ENCODE data around the gene FCRL5. TPM values are rescaled to one million over a fixed set of nuclear protein-coding genes. Genes with fewer than 3 reads are reported as not detected.
"Not testable (repeated sequence)": the region's sequence is repeated elsewhere in the genome, so short reads cannot be mapped to it uniquely, and the experiment has no call there.

Gene FCRL5
- total RNA-seq, 1 donor from 2014 or later: not detected

DNA sequence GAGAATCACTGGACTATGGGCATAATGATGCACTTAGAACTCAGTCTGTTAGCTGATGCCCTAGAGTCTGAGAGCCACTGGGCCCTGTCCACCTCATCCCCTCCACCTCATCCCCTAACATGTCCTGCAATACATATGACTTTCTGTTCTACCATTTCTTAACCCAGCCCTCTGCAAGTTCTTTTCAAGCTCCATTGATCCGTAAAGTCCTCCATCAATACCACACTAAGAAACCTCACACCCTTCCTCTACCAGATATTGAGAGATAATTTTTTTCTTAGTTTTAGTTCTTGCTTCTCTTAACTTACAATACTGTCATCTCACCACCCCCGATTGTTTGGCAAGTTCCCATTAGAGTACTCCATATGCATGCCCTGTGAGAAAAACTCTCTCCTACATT lies 23.4 kb upstream of the FCRL5 start:
- Histone ChIP-seq H3K9me3 (no peaks in the 10 kb centered on the region), H3K4me1 (no peaks in the 10 kb centered on the region), H3K4me3 (no peak overlapping the region), H3K27ac (no peak overlapping the region), H3K27me3 (no peaks in the 10 kb centered on the region), H3K36me3 (no peaks in the 10 kb centered on the region)
- no peak for DNase-seq (ENCODE audit: low spot score in 2 of 2)
- intact Hi-C loops (cut with DNase I): no loop called here
- TF ChIP-seq, protein P1, sequence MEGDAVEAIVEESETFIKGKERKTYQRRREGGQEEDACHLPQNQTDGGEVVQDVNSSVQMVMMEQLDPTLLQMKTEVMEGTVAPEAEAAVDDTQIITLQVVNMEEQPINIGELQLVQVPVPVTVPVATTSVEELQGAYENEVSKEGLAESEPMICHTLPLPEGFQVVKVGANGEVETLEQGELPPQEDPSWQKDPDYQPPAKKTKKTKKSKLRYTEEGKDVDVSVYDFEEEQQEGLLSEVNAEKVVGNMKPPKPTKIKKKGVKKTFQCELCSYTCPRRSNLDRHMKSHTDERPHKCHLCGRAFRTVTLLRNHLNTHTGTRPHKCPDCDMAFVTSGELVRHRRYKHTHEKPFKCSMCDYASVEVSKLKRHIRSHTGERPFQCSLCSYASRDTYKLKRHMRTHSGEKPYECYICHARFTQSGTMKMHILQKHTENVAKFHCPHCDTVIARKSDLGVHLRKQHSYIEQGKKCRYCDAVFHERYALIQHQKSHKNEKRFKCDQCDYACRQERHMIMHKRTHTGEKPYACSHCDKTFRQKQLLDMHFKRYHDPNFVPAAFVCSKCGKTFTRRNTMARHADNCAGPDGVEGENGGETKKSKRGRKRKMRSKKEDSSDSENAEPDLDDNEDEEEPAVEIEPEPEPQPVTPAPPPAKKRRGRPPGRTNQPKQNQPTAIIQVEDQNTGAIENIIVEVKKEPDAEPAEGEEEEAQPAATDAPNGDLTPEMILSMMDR (IDR thresholded peaks at IDR 0.05): no peak

DNA sequence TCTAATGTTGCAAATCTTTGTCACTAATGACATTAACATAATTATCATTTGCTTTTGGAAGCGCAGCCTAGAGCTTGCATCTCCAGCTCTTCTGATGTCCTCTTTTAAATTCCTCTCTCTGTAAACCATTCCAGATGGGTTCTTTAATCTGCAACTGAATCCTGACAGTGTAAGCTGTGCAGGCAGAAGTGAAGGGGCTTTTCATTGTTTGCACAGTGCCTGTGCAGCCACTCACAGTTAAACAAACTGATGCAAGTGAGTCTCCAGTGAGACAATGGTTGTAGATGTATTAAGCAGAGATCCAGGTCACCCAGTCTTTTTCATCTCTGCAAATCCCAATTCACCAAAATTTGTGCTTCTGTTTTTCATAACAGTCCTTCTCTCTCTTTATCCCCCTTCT lies 22.5 kb upstream of the FCRL5 start:
- Histone ChIP-seq H3K27me3 (no peaks in the 10 kb centered on the region), H3K27ac (no peak overlapping the region), H3K9me3 (no peaks in the 10 kb centered on the region), H3K4me1 (no peaks in the 10 kb centered on the region), H3K36me3 (no peaks in the 10 kb centered on the region), H3K4me3 (no peak overlapping the region)
- no peak for DNase-seq (ENCODE audit: low spot score in 2 of 2)
- TF ChIP-seq, protein P1 (IDR thresholded peaks at IDR 0.05): no peak
- intact Hi-C loops (cut with DNase I): no loop called here

DNA sequence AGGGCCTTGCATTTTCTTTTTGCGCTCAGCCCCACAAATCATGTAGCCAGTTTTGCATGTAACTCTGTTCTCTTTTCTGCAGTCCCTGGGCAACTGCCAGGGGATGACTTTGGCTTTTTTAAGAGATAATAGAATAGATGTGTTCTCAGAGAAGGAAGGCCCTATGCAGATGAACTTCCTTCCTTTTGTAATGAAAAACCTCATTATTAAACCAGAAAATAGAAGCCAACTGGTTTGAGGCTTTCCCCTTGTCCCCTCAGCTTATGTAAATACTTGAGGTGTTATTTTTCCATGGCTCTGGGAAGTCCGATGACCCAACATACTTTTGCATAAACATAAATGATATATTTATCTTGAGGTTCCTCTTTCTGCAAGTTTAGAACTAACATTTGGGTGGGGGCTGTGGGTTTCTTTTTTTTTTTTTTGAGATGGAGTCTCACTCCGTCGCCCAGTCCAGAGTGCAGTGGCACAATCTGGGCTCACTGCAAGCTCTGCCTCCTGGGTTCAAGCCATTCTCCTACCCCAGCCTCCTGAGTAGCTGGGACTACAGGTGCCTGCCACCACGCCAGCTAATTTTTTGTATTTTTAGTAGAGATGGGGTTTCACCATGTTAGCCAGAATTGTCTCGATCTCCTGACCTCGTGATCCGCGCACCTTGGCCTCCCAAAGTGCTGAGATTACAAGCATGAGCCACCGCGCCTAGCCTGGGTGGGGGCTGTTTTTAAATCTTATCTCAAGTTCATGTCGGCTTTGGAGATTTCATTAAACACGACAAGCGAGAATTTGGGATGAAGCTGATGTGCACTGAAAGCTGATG lies 14.4 kb upstream of the FCRL5 start:
- DNase-seq (ENCODE audit: low spot score in 2 of 2): no peak
- intact Hi-C loops (cut with DNase I): no loop called here
- Histone ChIP-seq H3K27me3 (no peaks in the 10 kb centered on the region), H3K4me3 (no peak overlapping the region), H3K9me3 (no peaks in the 10 kb centered on the region), H3K36me3 (no peaks in the 10 kb centered on the region), H3K4me1 (no peaks in the 10 kb centered on the region), H3K27ac (no peak overlapping the region)
- TF ChIP-seq, protein P1 (IDR thresholded peaks at IDR 0.05): no peak

DNA sequence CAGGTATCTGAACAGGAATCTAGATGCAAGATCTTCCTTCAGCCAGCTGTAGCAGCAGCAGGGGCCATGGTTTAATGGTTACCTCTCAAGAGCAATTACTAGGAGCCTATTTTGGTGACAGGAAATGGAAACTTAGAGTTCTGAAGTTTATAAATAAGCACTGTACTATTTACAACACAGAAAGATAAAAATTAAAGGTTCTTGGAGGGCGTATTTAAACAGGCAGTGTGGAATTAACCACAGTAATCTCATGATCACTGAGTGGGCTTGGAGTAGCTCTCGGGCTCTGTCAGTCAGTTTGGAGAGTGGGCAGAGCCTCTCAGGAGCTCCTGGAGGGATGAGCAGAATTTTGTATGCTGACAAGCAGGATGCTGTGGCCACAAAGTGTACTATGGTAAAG lies 10.2 kb upstream of the FCRL5 start:
- Histone ChIP-seq H3K27ac (no peak overlapping the region), H3K4me3 (no peak overlapping the region), H3K27me3 (no peaks in the 10 kb centered on the region), H3K36me3 (no peaks in the 10 kb centered on the region), H3K4me1 (no peaks in the 10 kb centered on the region), H3K9me3 (no peaks in the 10 kb centered on the region)
- intact Hi-C loops (cut with DNase I): no loop called here
- no peak for DNase-seq (ENCODE audit: low spot score in 2 of 2)
- TF ChIP-seq, protein P1 (IDR thresholded peaks at IDR 0.05): no peak

DNA sequence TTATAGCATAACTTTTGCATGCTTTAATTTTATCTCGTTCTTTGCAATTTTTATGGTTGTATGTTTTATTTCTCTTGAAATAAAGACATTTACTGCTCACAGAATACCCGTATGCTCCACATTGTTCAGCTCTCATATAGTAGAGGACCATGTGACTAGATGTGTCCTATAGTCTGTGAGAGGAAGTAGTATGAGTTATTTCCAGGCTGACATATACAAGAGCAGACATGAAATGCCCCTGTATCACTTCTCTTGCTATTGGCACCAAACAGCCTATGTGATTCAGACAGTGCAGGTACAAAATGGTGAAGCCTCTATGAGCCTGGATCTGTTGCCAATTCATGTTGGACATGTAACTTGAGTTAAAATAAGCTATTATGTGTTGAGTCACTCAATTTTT lies 5.8 kb upstream of the FCRL5 start:
- no peaks in the 10 kb centered on the region for H3K9me3 ChIP-seq
- TF ChIP-seq, protein P1 (IDR thresholded peaks at IDR 0.05): no peak
- H3K4me3 ChIP-seq: no peak overlapping the region
- H3K27me3 ChIP-seq: no peaks in the 10 kb centered on the region
- no peaks in the 10 kb centered on the region for H3K36me3 ChIP-seq
- no peaks in the 10 kb centered on the region for H3K4me1 ChIP-seq
- H3K27ac ChIP-seq: no peak overlapping the region
- intact Hi-C loops (cut with DNase I): no loop called here
- no peak for DNase-seq (ENCODE audit: low spot score in 2 of 2)

DNA sequence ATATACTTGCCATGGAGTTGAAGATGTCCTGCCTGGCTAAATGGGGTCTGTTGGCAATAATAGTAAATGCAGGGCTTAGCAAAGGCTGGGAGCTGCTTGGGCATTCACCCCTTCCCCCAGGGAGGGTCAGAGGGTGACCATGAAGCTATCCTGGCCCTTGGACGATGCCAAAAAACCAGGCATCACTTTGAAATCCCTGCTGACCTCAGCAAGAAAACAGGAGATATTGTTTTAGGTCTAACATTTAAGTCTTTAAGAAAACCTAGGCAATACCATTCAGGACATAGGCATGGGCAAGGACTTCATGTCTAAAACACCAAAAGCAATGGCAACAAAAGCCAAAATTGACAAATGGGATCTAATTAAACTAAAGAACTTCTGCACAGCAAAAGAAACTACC lies 4.2 kb downstream of the FCRL5 start:
- H3K4me3 ChIP-seq; intact Hi-C loops (cut with DNase I); DNase-seq (ENCODE audit: low spot score in 2 of 2): not testable (repeated sequence)

More for the DNA sequence above, 4.2 kb downstream of the FCRL5 start:
- H3K27ac ChIP-seq, H3K36me3 ChIP-seq, H3K4me1 ChIP-seq, H3K9me3 ChIP-seq, H3K27me3 ChIP-seq: not testable (repeated sequence)

All from ascending aorta (tissue), 2 donors.